Measurements from ENCODE around the gene GOLGB1.

GRCh38 chr3:121757087-121757811, 7.7 kb upstream of the GOLGB1 start:
- no peak for TF ChIP-seq CTCF (conservative IDR thresholded peaks at IDR 0.05 in 1 of 2, IDR thresholded peaks at IDR 0.05 in 1 of 2; ENCODE audit: low read depth in 1 of 2, low read length in 2 of 2)
- TF ChIP-seq EZH2 (IDR thresholded peaks at IDR 0.05; ENCODE audit: low read length, missing control alignments): no peak
